Fibroblast of lung (primary cell): ENCODE measurements around the gene GALNT18.

Source experiments
- EZH2 ChIP-seq: IDR thresholded peaks from 2 replicates; pipeline ENCODE4 v1.5.1; 2012; ENCODE audit warnings: low read length, control low read depth, mild to moderate bottlenecking; ENCODE audit errors: missing control alignments
- TF ChIP-seq, protein P1 (sequence below), 2 donors: IDR thresholded peaks in 1 of 2; conservative IDR thresholded peaks in 1 of 2; 1 replicate in 1 of 2; 2 replicates in 1 of 2; pipeline ENCODE4 v1.5.1; 2011 to 2012; ENCODE audit warnings: low read length in 2 of 2, control low read depth in 1 of 2, inconsistent platforms in 1 of 2, low read depth in 1 of 2, mild to moderate bottlenecking in 1 of 2

DNA sequence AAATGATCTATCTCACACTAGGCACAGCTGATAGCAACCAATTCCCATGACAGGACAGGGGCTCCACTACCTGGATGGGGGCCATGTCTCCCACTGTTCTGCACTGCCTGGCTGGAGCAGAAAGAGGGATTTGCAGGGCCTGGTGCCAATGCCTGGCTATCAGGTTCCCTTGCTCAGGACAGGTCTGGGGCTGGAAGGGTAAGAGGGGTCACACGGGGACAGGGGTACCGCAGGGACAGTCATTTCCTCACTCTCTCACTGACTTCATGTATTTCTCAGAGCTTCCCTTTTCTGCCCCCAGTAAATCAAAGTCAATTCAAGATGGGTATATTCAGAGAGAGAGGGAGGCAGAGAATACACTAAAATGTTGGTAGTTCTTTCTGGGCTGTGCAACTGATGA, 149.7 kb downstream of the GALNT18 start:
- TF ChIP-seq, protein P1, sequence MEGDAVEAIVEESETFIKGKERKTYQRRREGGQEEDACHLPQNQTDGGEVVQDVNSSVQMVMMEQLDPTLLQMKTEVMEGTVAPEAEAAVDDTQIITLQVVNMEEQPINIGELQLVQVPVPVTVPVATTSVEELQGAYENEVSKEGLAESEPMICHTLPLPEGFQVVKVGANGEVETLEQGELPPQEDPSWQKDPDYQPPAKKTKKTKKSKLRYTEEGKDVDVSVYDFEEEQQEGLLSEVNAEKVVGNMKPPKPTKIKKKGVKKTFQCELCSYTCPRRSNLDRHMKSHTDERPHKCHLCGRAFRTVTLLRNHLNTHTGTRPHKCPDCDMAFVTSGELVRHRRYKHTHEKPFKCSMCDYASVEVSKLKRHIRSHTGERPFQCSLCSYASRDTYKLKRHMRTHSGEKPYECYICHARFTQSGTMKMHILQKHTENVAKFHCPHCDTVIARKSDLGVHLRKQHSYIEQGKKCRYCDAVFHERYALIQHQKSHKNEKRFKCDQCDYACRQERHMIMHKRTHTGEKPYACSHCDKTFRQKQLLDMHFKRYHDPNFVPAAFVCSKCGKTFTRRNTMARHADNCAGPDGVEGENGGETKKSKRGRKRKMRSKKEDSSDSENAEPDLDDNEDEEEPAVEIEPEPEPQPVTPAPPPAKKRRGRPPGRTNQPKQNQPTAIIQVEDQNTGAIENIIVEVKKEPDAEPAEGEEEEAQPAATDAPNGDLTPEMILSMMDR (conservative IDR thresholded peaks at IDR 0.05 in 1 of 2, IDR thresholded peaks at IDR 0.05 in 1 of 2; ENCODE audit: low read depth in 1 of 2, low read length in 2 of 2) = no peak
- TF ChIP-seq EZH2 = no peak
